GM04503 (cell line): ENCODE data around the gene PPP2R2B.

Experiments used
- DNase-seq: peaks from one replicate; pipeline ENCODE4 v3.0.0-alpha.2; 2012; ENCODE audit warnings: low read depth

PPP2R2B gene

DNA sequence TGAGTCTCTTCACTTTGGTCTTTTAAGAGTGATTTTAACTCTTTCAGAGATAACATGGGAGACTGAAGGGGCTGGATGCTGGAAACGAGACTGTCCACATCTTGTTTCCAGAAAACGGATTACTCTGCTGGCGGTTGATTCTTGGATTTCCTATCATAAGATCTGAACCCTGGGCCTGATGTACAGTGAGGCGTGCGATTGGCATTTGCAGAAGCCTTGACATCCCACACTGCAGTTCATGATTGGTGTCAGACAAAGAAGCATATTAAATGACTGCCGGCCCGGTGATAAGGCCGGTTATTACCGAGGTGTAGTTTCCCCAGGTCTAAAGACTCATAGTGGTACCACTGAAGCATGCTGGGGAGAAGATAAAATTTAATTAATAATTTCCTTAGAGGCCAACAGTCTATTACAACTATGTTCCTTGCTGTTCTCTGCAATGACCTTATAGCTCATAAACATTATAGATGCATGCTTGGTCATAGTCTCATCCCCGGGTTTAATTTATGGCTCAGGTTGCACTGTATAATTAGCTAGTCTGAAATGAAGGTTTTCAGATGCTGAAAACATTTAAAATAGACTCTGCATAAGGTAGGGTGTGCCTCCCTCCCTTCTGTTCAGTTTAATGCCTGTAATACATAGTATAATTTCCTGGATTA lies 99.2 kb downstream of the PPP2R2B start:
- no peak for DNase-seq

DNA sequence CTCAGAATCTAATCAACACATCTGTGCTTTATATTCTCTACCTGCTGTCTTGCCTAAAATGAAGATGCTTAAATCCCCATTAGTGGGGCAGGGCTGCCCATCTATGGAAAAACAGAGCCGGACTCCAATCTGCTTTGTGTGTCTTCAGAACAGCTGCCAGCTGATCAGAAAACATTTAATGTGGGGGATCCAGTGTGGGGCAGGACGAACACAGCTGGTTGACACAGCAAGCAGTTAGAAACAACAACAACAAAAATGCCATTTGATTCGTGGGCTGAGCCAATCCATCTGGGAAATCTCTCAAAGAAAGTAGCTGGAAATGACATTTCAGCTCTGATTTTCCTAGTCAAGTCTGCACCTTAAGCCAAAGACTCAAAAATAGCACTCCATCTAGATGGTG lies 99.8 kb downstream of the PPP2R2B start:
- no peak for DNase-seq

DNA sequence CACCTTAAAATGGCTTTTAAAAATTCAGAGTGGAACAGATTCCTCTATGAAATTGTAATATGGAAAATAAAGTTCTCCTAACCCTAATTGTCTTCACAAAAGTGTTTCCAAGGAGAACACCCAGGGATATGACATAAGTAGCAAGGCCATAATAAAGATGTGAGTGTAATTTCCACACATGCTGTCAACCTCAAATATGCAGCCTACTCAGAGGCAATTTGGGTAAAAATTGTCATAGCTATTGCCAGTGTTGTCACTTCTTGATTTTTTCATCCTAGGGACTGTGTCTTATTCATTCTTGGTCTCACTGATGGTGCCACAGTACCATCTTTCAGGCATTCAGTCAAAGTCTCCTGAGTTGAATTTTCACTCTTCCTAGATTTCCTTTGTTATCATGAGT lies 100.3 kb downstream of the PPP2R2B start:
- DNase-seq, result no peak

DNA sequence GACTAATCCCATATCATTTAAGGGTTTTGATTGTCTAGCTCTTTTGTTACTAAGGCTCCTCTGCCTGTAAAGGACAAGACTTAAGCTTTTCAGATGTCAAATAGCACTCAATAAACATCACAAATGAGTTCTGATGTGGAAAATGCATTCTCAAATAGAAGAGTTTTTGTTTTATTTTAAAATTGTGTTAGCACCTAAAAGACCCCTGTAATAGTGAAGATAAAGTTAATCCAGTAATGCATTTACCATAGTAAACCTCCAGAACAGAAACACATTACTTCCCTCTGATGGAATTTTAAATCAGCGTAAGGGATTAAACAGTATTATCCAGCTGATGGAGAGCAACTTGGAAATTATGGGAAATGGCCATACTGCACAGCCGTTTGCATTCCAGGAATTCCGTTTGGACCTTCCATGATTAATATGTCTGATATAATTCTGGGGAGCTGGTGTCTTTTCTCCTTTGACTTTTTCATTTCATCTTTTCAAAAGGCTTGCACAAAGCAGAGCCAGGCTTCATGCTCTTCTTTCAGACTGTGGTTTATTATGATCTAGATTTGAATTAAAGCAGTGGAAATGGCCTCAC lies 105.6 kb downstream of the PPP2R2B start:
- no peak for DNase-seq

DNA sequence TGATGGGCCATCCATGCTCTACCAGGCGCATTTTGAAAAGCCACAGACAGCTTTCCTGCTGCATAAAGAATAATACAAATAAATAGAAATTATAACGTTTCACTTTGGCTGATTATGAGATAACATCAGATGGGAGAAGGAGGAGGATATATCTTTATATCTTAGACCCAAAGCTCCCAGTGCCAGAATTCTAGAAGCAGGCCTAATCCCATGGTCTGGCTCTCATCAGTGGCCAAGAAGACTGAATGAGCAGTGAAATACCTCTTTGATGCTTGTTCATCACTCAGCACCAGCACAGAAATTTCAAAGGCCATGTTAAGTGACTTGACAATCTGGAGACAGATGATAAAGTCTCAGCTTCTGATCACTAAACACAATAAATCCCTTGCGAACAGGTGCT lies 107.6 kb downstream of the PPP2R2B start:
- DNase-seq, result no peak

DNA sequence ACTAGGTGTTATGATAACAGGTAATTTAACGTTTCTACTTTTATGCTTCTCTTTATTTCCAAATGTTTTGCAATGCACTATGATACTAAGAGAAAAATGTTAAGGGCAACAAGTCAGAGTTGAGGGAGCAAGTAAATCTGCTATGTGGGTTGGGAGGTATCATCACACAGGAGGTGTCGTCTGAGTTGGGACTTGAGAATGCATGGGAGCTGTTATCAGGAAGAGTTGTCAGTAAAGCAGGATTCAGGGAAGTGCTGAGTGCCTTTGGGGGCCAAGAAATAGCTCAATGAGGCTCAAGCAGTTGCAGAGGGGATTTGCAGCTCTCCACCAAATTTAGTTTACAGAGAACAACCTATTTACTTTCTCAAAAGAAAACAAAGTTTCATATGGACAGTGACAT lies 108.0 kb downstream of the PPP2R2B start:
- DNase-seq, result no peak

DNA sequence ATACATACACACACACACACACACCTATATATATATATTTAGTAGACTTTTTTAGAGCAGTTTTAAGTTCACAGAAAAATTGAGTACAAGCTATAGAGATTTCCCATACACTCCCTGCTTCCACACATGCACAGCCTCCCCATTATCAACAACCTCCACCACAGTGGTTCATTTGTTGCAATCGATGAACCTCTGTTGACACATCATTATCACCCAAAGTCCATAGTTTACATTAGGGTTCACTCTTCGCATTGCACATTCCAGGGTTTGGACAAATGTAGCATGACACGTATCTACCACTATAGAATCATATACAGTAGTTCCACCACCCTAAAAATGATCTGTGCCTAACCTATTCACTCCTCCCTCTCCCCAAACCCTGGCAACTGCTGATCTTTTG lies 111.0 kb downstream of the PPP2R2B start:
- DNase-seq, result no peak

DNA sequence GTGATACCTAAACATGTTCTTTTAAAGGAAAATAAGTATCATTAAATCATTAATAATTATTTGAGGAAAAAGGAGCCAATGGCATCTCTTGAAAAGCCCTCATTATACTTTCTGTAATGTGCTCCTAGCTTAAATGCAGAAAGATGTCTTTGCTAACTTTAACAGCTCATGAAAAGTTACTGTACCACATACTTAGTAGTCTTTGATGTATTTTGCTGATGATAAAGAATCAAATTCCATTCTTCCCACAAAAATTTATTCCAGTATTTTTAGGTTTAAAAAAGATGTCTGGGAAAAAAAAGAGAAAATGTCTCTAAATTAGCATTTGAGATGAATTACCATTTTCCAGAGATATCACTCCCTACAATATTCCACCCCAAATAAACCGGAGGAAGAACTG lies 112.5 kb downstream of the PPP2R2B start:
- no peak for DNase-seq

DNA sequence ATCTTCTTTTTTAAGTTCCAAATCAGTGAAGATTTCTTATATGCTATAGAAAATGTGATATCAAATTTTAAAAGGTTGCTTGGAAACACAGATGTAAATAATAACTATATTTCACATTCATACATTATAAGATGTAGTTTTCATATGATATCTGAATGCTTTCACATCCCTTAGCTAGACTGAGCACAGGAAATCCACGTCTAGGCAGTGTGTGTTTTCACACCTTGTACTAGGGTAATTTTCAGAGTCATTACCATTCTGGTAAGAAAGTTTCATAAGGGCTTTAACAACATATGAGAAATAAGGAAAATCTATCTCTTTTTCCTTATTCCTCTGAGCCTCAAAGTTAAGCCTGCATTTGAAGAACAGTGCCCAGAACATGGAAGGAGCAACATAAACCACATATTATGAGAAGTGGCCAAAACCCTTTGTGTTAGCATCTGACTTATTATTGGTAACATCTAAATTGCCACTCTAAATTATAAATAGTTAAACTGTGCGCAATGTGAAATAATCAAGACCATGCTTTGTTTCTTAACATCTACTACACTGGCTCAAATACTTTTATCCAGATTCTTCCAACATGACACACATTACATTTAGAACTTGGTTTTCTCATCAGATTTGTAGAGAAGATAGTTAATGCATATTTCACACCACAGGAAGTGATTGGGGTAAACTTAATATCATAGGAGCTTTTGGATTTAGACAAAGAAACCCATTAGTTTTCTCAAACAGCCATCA lies 113.3 kb downstream of the PPP2R2B start:
- no peak for DNase-seq

DNA sequence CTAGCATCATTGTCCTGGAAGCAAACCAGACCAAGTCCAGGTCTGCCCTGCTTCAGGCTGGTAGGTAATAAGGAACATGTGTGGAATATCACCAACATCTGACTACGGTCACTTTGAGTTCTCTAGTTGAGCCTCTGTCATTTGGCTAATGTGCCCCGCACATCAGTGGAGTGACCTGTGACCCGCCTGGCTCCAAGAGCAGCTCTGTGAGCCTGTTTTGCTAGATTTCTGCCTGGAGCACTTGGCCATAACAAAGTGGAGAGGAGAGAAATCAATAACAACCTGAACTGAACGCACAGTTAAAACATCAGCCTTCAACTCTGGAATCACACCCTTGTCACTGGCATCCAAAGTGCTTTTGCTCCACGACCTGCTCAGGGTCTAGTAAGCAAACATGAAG lies 115.7 kb downstream of the PPP2R2B start:
- no peak for DNase-seq

DNA sequence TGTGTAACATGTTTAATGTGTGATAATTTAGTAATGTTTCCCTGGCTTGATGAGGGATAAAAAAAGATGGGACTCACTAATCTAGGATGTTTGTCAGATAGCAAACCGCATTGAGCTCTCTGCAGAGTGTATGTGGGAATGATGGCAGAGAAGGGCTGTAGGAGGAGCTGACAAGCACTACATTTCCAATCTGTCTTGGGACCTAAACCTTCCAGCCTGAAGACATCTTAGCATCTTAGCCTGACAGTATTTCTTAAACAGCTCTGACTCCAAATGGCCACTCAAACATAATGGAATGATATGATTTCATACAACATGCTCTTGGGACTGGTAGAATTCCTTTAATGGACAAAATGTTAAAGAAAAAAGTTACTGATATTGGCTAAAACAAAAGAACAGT lies 116.7 kb downstream of the PPP2R2B start:
- no peak for DNase-seq

DNA sequence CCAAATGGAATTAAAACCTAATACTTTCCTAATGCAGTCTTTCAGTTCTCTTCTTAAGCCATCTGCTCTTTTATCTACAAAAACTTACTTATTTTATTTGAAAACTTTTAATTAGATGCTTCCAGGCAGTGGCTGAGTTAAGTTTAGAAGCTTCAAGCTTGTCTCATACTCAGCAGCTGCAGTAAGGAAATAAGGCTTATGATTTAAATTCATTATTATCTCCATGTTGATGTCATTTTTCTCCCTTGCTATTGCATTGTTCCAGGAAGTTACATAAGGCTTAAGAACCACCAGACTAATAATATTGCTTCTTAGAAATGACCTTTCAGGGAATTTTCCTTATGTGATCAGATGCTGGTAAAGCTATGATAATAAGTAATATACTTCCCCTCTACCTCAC lies 119.6 kb downstream of the PPP2R2B start:
- DNase-seq, result no peak

DNA sequence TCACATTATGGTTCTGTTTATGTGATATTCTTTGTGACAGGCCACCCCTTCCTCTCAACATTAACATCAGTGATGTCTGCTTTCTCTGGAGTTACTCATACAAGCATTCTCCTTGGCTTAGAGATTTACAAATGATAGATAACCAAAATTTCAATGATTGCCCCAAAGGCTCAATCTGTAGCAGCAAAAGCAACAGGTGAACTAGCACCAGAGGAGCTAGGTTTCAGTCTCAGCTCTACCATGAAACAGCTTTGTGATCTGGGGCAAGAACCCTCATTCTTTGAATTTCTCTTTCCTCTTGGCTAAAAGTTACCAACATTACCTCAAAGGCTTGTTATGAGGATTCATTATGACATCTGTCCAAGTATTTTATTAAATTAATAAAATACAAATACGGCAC lies 120.5 kb downstream of the PPP2R2B start:
- DNase-seq, result no peak

DNA sequence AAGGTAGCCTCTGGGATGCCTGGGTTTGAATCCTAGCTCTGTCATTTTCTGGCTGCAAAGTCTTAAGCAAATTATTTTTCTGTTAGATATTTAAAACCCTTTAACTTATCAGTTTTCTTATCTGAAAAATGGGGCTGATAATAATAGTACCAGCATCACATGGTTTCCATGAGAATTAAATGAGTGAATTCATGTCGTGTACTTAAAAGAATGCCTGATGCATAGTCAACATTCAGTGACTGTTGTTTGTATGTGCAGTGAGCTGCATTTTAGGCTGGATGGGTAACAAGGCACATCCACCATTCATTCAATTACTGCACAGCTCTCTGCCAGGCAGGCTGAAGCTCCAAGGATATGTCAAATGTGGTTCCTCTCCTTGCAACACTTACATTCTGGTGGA lies 122.0 kb downstream of the PPP2R2B start:
- no peak for DNase-seq

DNA sequence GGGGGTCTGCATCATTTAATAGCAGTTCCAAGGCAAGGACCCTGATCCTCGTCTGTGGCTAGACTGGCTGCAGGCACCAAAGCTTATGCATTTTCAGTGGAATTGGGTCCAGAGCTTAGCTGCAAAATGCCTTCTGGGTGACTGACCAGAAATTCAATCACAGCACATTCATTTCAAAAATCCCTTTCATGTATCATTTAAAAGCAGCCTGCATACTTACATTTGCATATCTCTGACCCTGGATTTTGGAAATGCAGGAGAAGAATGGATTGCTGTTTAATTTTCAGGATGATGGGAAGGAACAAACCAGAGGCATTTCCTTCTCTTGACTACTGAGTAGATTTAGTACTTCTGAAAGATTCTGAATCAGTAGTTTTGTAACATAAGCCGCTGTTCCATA lies 122.8 kb downstream of the PPP2R2B start:
- no peak for DNase-seq

DNA sequence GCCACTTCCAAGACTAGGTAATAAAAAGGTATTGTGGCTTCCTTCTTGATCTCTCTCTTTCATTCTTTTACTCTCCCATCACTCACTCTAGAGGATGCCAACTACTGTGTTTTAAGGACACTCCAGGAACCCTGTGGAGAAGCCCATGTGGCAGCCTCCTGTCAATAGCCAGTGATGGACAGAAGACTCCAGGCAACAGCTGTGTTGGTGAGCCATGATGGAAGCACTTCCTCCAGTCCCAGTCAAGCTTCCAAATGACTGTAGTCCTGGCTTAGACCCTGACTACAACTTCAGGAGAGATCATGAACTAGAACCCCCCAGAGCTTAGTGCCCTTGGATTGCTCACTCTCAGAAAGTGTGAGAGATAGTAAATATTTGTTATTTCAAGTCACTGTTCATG lies 123.9 kb downstream of the PPP2R2B start:
- no peak for DNase-seq

DNA sequence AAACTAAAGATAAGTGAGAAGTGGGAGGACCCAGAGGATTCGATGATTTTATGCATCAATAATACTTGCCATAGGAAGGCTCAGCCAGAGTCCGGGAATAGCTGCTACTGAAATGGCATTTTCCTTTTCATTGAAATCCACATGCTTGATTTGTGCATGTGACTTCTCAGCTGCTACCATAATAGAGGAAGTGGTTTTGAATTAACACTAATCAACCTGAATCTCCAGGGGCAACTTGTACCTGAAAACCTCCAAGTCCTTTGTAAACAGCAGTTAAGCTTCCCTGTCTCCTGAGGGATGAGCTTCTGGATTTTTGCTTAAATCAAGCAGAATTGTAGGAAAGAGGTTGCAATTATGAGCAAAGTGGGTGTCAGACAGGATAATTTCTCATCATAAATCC lies 124.9 kb downstream of the PPP2R2B start:
- DNase-seq, result no peak

DNA sequence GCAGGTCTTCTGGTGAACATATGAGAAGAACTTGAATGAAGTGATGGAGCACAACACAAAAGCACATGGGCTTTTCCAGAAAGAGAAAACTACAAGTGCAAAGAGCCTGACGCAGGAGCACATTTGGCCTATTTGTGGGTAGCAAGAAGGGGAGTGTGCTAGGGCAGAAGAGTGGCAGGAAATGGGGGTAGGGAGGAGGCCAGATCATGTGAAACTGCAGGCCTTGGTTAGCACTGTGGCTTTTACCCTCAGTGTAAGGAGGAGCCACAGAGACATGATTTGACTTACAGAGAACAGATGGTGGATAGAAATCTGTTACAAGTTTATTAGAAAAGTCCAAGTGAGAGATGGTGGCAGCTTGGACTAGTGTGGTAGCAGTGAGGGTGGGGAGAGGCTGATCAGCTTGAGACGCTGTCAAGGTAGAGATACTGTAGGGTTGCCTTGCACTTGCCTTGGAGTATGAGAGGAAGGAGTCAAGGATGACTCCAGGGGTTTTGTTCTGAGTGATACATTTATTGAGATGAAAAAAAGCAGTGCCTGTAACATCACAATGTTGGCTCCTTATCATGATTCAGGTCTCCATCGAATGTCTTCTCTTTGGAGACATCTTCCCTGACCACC lies 126.7 kb downstream of the PPP2R2B start:
- no peak for DNase-seq

DNA sequence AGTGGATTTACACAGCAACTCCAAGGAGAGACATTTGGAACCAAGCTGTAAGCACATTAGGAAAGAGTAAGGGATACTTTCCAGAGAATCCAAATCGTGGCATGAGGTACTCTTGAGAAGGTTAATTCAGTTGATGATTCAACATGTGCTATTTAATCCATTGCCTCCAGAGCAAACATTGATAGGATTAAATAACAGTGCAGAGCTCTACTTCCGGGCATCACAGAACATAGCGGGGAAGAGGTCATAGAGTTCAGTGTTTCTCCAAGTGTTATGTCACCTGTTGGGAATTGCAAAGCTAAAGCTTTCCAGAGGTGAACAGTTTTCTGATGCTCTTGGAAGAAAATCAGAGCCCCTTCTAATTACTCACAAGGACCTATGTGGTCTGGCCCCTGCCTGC lies 127.5 kb downstream of the PPP2R2B start:
- no peak for DNase-seq

DNA sequence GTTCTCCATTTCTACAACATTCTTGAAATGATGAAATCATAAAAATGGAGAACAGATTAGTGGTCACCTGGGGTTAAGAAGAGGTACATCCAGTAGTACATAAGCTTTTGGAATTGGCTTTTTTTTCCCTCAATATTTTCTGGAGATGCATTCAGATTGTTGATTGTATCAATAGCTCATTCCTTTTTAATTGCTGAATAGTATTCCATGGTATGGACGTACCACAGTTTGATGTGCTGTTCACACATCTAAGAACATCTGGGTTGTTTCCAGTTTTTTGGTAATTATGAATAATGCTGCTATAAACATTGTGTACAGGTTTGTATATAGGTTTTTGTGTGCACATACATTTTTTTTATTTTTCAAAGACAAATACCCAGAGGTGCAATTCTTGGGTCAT lies 130.0 kb downstream of the PPP2R2B start:
- no peak for DNase-seq

DNA sequence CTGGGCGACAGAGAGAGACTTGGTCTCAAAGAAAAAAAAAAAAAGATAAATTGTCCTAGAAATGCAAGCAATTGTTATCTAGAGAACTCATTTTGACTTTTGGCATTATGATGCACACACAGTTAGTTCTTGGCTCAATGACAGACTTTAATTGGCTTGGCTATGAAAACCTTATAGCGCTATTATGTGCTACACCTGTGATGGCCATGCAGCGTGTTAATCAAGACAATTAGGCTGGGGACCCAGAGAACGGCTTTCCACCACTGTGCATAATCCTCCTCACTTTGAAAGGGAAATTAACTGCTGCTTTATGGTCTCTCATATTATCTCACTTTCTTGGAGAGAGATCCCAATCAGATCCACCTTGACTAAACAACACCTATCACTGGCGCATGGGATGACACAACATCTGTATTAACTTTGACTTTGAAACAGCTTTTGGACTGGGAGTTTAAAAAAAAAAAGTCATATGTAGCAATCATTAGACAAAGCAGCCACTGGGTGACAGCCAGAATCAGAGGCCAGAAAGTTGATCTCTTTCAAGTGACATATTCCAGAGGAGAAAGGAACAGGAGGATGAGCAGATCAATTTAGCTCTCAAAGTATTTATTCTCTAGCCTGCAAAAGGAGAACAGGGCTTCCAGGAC lies 132.5 kb downstream of the PPP2R2B start:
- no peak for DNase-seq

DNA sequence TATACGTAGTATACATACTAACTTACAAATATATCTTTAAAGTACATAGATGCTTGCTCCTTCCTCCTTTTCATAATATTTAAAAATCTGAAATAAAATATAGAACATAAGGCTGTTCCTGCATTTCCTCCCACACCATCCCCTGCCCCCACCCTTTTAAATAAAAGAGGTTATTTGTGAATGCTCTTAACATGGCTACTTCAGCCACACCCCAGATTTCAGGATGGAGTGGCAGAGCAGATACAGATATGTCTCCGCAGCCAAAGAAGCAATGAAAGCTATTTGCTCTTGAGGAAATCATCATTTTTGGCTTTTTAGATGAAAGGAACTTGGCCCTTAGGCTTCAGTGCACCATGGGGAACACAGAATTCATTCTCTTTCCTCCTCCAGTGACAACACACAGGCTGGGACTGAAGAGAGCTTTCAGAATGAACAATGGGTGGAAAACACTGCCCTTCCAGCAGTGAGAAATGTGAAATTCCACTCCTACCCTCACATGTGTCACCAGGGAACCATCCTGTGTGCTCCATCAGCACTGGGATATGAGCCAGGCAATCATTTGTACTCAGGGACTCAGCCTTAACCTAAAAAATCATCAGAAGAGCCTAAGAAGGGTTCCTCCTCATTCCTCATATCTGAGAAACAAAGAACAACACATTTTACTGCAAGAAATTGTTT lies 134.3 kb downstream of the PPP2R2B start:
- DNase-seq, result peak; percentile 34
